Neuronal stem cell (in vitro differentiated cells): ENCODE data around the gene ZNF821.

ENCODE experiments used
- DNase-seq: peaks from one replicate; pipeline ENCODE4 v3.0.0-alpha.2; 2013; ENCODE audit warnings: low spot score
- H2AFZ ChIP-seq: one replicate; pipeline ENCODE4 v1.6.1; 2013; ENCODE audit warnings: mild to moderate bottlenecking, low read length, inconsistent platforms
- H2AK5ac ChIP-seq: 2 replicates; pipeline ENCODE4 v1.6.1; 2013; ENCODE audit warnings: low read depth, mild to moderate bottlenecking, inconsistent platforms, low read length, moderate library complexity, mixed read lengths
- H2BK120ac ChIP-seq: 2 replicates; pipeline ENCODE4 v1.6.1; 2013; ENCODE audit warnings: low read depth, mild to moderate bottlenecking, inconsistent platforms, low read length, moderate library complexity, mixed read lengths
- H2BK12ac ChIP-seq: one replicate; pipeline ENCODE4 v1.6.1; 2013; ENCODE audit warnings: low read length, inconsistent platforms
- H2BK15ac ChIP-seq: 2 replicates; pipeline ENCODE4 v1.6.1; 2013; ENCODE audit warnings: mild to moderate bottlenecking, low read length, inconsistent platforms, mixed read lengths
- H2BK5ac ChIP-seq: one replicate; pipeline ENCODE4 v1.6.1; 2013; ENCODE audit warnings: inconsistent platforms, mild to moderate bottlenecking, low read length, moderate library complexity
- H3K14ac ChIP-seq: one replicate; pipeline ENCODE4 v1.6.1; 2013; ENCODE audit warnings: low read length, inconsistent platforms
- H3K18ac ChIP-seq: 2 replicates; pipeline ENCODE4 v1.6.1; 2013; ENCODE audit warnings: low read length, inconsistent platforms
- H3K23ac ChIP-seq: 2 replicates; pipeline ENCODE4 v1.6.1; 2013; ENCODE audit warnings: low read depth, mild to moderate bottlenecking, mixed read lengths, low read length, inconsistent platforms; ENCODE audit not compliant: poor library complexity
- H3K27ac ChIP-seq: replicated peaks from 3 replicates; pipeline ENCODE4 v1.5.1; 2013; ENCODE audit warnings: low read length, inconsistent platforms
- H3K27me3 ChIP-seq, 3 experiments: 2 replicates each; pipeline ENCODE4 v1.6.1; 2013; ENCODE audit warnings: low read length in 3 of 3, mild to moderate bottlenecking in 2 of 3, inconsistent platforms in 1 of 3, low read depth in 1 of 3, mixed read lengths in 1 of 3, moderate library complexity in 1 of 3; ENCODE audit not compliant: control insufficient read depth in 3 of 3, insufficient read depth in 3 of 3
- H3K36me3 ChIP-seq, 2 donors: replicated peaks in 1 of 2; 2 replicates each; pipeline ENCODE4 v1.6.1; 2013; ENCODE audit warnings: low read length in 2 of 2; ENCODE audit not compliant: control insufficient read depth in 2 of 2, insufficient read depth in 2 of 2
- H3K4ac ChIP-seq: 2 replicates; pipeline ENCODE4 v1.6.1; 2013; ENCODE audit warnings: inconsistent platforms, mild to moderate bottlenecking, low read length, moderate library complexity
- H3K4me1 ChIP-seq, 2 donors: 1 replicate in 1 of 2; 2 replicates in 1 of 2; pipeline ENCODE4 v1.6.1; 2013; ENCODE audit warnings: low read length in 2 of 2, low read depth in 1 of 2; ENCODE audit not compliant: control insufficient read depth in 2 of 2, insufficient read depth in 1 of 2
- H3K4me2 ChIP-seq: one replicate; pipeline ENCODE4 v1.6.1; 2013; ENCODE audit warnings: mild to moderate bottlenecking, low read length, inconsistent platforms; ENCODE audit not compliant: insufficient read depth, poor library complexity, severe bottlenecking
- H3K4me3 ChIP-seq, 2 donors: 2 replicates each; pipeline ENCODE4 v1.5.1; 2013; ENCODE audit warnings: low read length in 2 of 2, mild to moderate bottlenecking in 2 of 2, inconsistent platforms in 1 of 2, moderate library complexity in 1 of 2
- H3K79me1 ChIP-seq: one replicate; pipeline ENCODE4 v1.6.1; 2013; ENCODE audit warnings: low read depth, mild to moderate bottlenecking, inconsistent platforms, low read length, moderate library complexity
- H3K9ac ChIP-seq: one replicate; pipeline ENCODE4 v1.6.1; 2013; ENCODE audit warnings: mild to moderate bottlenecking, low read depth, low read length, inconsistent platforms; ENCODE audit not compliant: poor library complexity
- H3K9me3 ChIP-seq, 2 donors: replicated peaks in 1 of 2; 2 replicates each; pipeline versions ENCODE3 to v1.6.1; 2013; ENCODE audit warnings: low read length in 2 of 2, mild to moderate bottlenecking in 2 of 2, inconsistent platforms in 1 of 2, low read depth in 1 of 2, mixed read lengths in 1 of 2, moderate library complexity in 1 of 2; ENCODE audit not compliant: control insufficient read depth in 2 of 2, insufficient read depth in 1 of 2
- H4K8ac ChIP-seq: one replicate; pipeline ENCODE4 v1.6.1; 2013; ENCODE audit warnings: low read depth, mild to moderate bottlenecking, inconsistent platforms, low read length, moderate library complexity
- H4K91ac ChIP-seq: one replicate; pipeline ENCODE4 v1.6.1; 2013; ENCODE audit warnings: low read length, low read depth, mild to moderate bottlenecking, inconsistent platforms; ENCODE audit not compliant: poor library complexity
- WGBS, 2 donors: extraction: QIAGEN DNeasy Blood & Tissue Kit; methylation state at CpG; one replicate each; pipeline ENCODE4 v1.1.7; 2013; ENCODE audit warnings: missing lambda C conversion rate in 2 of 2, mixed read lengths in 1 of 2; ENCODE audit not compliant: insufficient read length in 2 of 2, insufficient replicate concordance in 1 of 2; ENCODE audit errors: extremely low coverage in 2 of 2; 5-methylcytosine and 5-hydroxymethylcytosine counted together

ZNF821 gene

GRCh38 chr16:71854369-71854948, 29.5 kb downstream of the ZNF821 start:
- no peak overlapping the region for H3K18ac ChIP-seq
- no peak overlapping the region for H2BK120ac ChIP-seq
- H3K14ac ChIP-seq: no peak overlapping the region
- no peak overlapping the region for H2BK5ac ChIP-seq
- no peak overlapping the region for H3K4me2 ChIP-seq
- H2AK5ac ChIP-seq: no peak overlapping the region
- H2AFZ ChIP-seq: no peak overlapping the region
- no peaks in the 10 kb centered on the region for H3K27me3 ChIP-seq
- no peak overlapping the region for H4K91ac ChIP-seq
- no peak for DNase-seq
- no peak overlapping the region for H3K23ac ChIP-seq
- H2BK15ac ChIP-seq: no peak overlapping the region
- H3K9me3 ChIP-seq: no peaks in the 10 kb centered on the region
- no peak overlapping the region for H2BK12ac ChIP-seq
- no peak overlapping the region for H3K4ac ChIP-seq
- no peak overlapping the region for H4K8ac ChIP-seq
- H3K9ac ChIP-seq: no peak overlapping the region
- WGBS, 2 donors: no CpG with 5 or more reads among the region's 4 CpGs
- peaks cover 28 to 98% of the 10 kb centered on the region in 2 donors for H3K36me3 ChIP-seq
- no peak overlapping the region for H3K4me3 ChIP-seq
- H3K4me1 ChIP-seq: no peaks in the 10 kb centered on the region
- H3K27ac ChIP-seq: no peak overlapping the region
- no peaks in the 10 kb centered on the region for H3K79me1 ChIP-seq

GRCh38 chr16:71853413-71853812, 30.6 kb downstream of the ZNF821 start:
- H3K27me3 ChIP-seq: no peaks in the 10 kb centered on the region
- no peak for DNase-seq
- no peak overlapping the region for H2BK120ac ChIP-seq
- H3K23ac ChIP-seq: no peak overlapping the region
- no peak overlapping the region for H3K27ac ChIP-seq
- H3K79me1 ChIP-seq: no peaks in the 10 kb centered on the region
- no peak overlapping the region for H3K4ac ChIP-seq
- no peaks in the 10 kb centered on the region for H3K9me3 ChIP-seq
- no peak overlapping the region for H3K4me3 ChIP-seq
- H3K14ac ChIP-seq: no peak overlapping the region
- no peak overlapping the region for H2BK5ac ChIP-seq
- H4K91ac ChIP-seq: no peak overlapping the region
- H3K4me2 ChIP-seq: no peak overlapping the region
- no peak overlapping the region for H2BK12ac ChIP-seq
- H4K8ac ChIP-seq: no peak overlapping the region
- H3K9ac ChIP-seq: no peak overlapping the region
- no peaks in the 10 kb centered on the region for H3K4me1 ChIP-seq
- H2BK15ac ChIP-seq: no peak overlapping the region
- peaks cover 27 to 99% of the 10 kb centered on the region in 2 donors for H3K36me3 ChIP-seq
- H2AFZ ChIP-seq: no peak overlapping the region
- H2AK5ac ChIP-seq: no peak overlapping the region
- no CpG with 5 or more reads among the region's 4 CpGs for WGBS, 2 donors
- no peak overlapping the region for H3K18ac ChIP-seq

DNA sequence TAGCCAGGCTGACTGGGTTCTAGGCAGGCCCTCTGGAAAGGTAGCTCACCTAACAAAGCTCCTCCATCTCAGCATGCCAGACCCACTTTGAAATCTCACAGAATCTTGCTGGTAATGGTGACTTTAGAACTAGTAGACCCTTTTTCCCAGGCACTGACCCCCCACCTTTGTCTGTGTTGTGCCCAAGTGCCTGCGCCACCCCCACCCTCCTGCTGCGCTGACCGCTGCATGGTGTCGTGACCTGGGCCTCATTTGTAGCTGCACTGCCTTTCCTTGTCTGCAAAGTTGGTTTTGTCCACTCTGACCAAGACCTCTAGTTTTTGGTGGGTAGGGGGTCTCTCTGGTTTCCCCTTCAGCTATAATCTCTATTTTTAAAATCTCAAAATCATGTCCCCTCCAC, 31.4 kb downstream of the ZNF821 start:
- H3K36me3 ChIP-seq: peaks cover 32 to 100% of the 10 kb centered on the region in 2 donors

DNA sequence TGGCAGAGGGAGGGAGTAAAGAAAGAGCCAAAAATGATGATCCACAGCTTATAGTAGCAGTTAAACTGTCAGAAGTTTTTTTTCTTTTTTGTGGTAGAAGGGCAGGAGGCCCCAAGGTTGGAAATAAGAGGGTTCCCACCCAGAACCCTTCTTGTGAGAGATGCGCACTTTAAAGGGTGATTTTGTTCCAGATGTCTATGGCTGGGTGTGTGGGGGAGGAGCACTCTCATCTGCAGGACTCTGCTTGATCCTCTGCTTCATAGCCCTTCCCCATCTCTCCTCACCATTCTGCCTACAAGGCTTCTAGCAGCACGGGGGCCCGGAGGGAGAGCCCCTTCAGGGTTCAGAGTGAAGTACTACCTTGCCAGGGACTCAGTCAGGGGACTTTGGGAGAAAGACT, 31.8 kb downstream of the ZNF821 start:
- Histone ChIP-seq H3K36me3 (peaks cover 32 to 96% of the 10 kb centered on the region in 2 donors), H3K4me3 (no peak overlapping the region), H3K9me3 (no peaks in the 10 kb centered on the region), H2BK120ac (no peak overlapping the region), H3K27ac (no peak overlapping the region), H3K18ac (no peak overlapping the region), H3K79me1 (no peaks in the 10 kb centered on the region), H3K4me2 (no peak overlapping the region), H4K8ac (no peak overlapping the region), H3K9ac (no peak overlapping the region), H3K4ac (no peak overlapping the region), H2BK15ac (no peak overlapping the region), H2BK12ac (no peak overlapping the region), H3K4me1 (peaks cover 0 to under 1% of the 10 kb centered on the region in 2 donors), H3K27me3 (no peaks in the 10 kb centered on the region), H2AFZ (no peak overlapping the region), H2BK5ac (no peak overlapping the region), H3K14ac (no peak overlapping the region), H2AK5ac (no peak overlapping the region), H3K23ac (no peak overlapping the region), H4K91ac (no peak overlapping the region)
- DNase-seq: no peak
- no CpG with 5 or more reads among the region's 3 CpGs for WGBS, 2 donors

More for the DNA sequence above, 31.4 kb downstream of the ZNF821 start:
- Histone ChIP-seq H3K9ac (no peak overlapping the region), H3K4me2 (no peak overlapping the region), H2AK5ac (no peak overlapping the region), H3K14ac (no peak overlapping the region), H2BK15ac (no peak overlapping the region), H2BK5ac (no peak overlapping the region), H3K79me1 (no peaks in the 10 kb centered on the region), H3K9me3 (no peaks in the 10 kb centered on the region), H4K91ac (no peak overlapping the region), H2BK12ac (no peak overlapping the region), H4K8ac (no peak overlapping the region), H2AFZ (no peak overlapping the region), H3K4me1 (no peaks in the 10 kb centered on the region), H2BK120ac (no peak overlapping the region), H3K4me3 (no peak overlapping the region), H3K23ac (no peak overlapping the region), H3K4ac (no peak overlapping the region), H3K27ac (no peak overlapping the region), H3K27me3 (no peaks in the 10 kb centered on the region), H3K18ac (no peak overlapping the region)
- DNase-seq: no peak
- WGBS, 2 donors: no CpG with 5 or more reads among the region's 4 CpGs
